HG02610 (cell line): ENCODE measurements around the gene UBE2L6.

ENCODE experiments used
- ATAC-seq: cut with Tn5 transposase; IDR thresholded peaks from one replicate; pipeline ENCODE4 v1.9.1; 2021; ENCODE audit warnings: mild to moderate bottlenecking, moderate library complexity; ENCODE audit not compliant: unreplicated experiment

The UBE2L6 gene

DNA sequence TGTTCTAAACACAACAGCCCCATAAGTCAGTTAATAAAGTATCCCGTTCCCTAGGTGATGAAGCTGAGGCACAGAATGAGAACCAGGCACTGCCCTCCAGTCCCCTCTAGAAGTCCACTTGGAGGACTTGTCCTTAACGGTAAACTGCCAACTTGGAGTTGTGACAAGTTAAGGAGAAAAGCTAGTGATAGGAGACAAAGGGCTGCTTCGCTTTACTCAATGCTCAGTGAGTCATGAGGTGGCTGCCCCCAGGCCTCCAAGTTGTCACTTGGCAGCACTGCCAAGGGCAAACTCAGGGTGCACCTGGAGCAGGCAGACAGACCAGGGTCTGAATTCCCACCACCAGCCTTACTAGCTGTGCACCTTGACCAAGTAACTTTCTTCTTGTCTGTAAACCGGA, 65.5 kb downstream of the UBE2L6 start:
- ATAC-seq, result no peak
